SK-N-SH (cell line): Measurements from ENCODE around the gene MYBBP1A.

Source experiments
- CTCF ChIP-seq: fragments of 200-600 bp; sonication (generic); IDR thresholded peaks from 2 replicates; pipeline ENCODE4 v1.6.1; 2017; ENCODE audit warnings: antibody characterized with exemption, mild to moderate bottlenecking, moderate library complexity
- EP300 ChIP-seq, 2 experiments: IDR thresholded peaks; 2 replicates each; pipeline versions ENCODE4 v1.4.0 to v1.6.1; 2012; ENCODE audit warnings: borderline replicate concordance in 1 of 2, low read depth in 1 of 2, low read length in 1 of 2
- EZH2phosphoT487 ChIP-seq: fragments of 200-600 bp; sonication (generic); IDR thresholded peaks from 2 replicates; pipeline ENCODE4 v1.6.1; 2017; ENCODE audit warnings: low read depth, mixed run types, mild to moderate bottlenecking, antibody characterized with exemption, moderate library complexity, borderline replicate concordance
- GABPA ChIP-seq: IDR thresholded peaks from 2 replicates; pipeline ENCODE4 v1.4.0; 2012; ENCODE audit warnings: low read depth, mild to moderate bottlenecking
- MAX ChIP-seq: IDR thresholded peaks from 2 replicates; pipeline ENCODE4 v1.4.0; 2012; ENCODE audit warnings: low read depth
- POLR2AphosphoS5 ChIP-seq: IDR thresholded peaks from 2 replicates; pipeline ENCODE4 v1.6.1; 2012; ENCODE audit warnings: low read depth, low read length
- RAD21 ChIP-seq: IDR thresholded peaks from 2 replicates; pipeline ENCODE4 v1.6.1; 2012; ENCODE audit warnings: mild to moderate bottlenecking, low read length
- REST ChIP-seq: IDR thresholded peaks from 2 replicates; pipeline ENCODE4 v1.6.1; 2012; ENCODE audit warnings: mild to moderate bottlenecking, low read depth, low read length, moderate library complexity
- TAF1 ChIP-seq: IDR thresholded peaks from 2 replicates; pipeline ENCODE4 v1.6.1; 2012; ENCODE audit warnings: low read depth, mild to moderate bottlenecking, low read length, moderate library complexity, borderline replicate concordance
- TEAD4 ChIP-seq: IDR thresholded peaks from 2 replicates; pipeline ENCODE4 v1.4.0; 2012; ENCODE audit warnings: mild to moderate bottlenecking, borderline replicate concordance; ENCODE audit not compliant: insufficient read depth
- USF1 ChIP-seq: IDR thresholded peaks from 2 replicates; pipeline ENCODE4 v1.4.0; 2012; ENCODE audit warnings: low read depth, borderline replicate concordance

- TF ChIP-seq CTCF (no peak), USF1 (no peak), REST (no peak), EZH2phosphoT487 (no peak), GABPA (no peak), RAD21 (no peak), POLR2AphosphoS5 (no peak), MAX (no peak), TAF1 (no peak), TEAD4 (no peak), EP300 (IDR thresholded peaks at IDR 0.05; ENCODE audit: borderline replicate concordance in 1 of 2, low read depth in 1 of 2, low read length in 1 of 2) (no peak)
Observed at GRCh38 chr17:4582101-4582501, 26.9 kb upstream of the MYBBP1A start.
